Umbilical cord (tissue), 2 donors: ENCODE results near the gene ME2. TPM values are rescaled to one million over a fixed set of nuclear protein-coding genes. Genes with fewer than 3 reads are reported as not detected.
A peak's percentile ranks its signal among the peaks of the same experiment; 100 is the strongest.
"Not testable (repeated sequence)": the region's sequence is repeated elsewhere in the genome, so short reads cannot be mapped to it uniquely, and the experiment has no call there.

Experiments
- DNase-seq: peaks from one replicate; pipeline ENCODE4 v3.0.0-alpha.2; 2015; ENCODE audit warnings: low spot score
- total RNA-seq: library from RNA; depleted of rRNA; stranded (reverse); fragments of >200 nt; gene quantifications from one replicate; pipeline ENCODE4 v1.2.3, GENCODE V29; 2014; ENCODE audit warnings: low replicate concordance; ENCODE audit not compliant: insufficient read depth

The ME2 gene
- total RNA-seq, 1 donor from 2014 or later = 52.0 TPM

DNA sequence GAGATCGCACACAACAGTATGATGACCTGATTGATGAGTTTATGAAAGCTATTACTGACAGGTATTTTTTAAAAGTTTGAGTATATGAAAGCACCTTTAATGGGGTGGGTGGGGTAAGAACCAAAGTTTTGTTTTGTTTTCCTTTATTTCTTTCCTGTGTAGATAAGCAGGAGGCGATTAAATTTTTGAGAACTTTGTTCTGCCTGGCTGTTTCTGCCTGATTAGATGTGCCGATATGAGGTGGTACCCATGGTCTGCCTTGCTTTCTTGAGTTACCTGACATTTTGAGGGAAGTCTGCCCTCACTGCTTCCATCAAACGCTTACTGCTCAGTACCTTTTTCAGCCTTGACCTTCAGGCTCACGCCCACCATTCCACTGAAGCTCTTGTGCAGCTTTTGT, 39.2 kb downstream of the ME2 start:
- no peak for DNase-seq

- DNase-seq = no peak
Observed at GRCh38 chr18:50924372-50924771, 45.5 kb downstream of the ME2 start.

DNA sequence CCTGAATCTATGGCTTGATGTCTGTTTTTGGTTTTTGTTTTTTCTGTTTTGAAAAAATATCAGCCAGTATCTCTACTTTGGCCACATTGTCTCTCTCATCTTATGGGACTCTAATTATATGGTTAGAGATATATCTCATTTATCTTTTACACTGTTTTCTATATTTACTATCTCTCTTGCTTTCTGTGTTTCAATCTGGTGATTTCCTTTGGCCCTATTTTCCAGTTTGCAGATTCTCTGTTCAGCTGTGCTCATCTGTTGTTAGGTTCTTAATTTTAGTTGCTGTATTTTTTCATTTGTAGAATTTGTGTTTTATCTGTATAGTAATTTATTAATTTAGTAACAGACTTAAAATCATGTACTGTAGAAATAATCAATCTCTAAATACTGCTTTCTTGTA, 47.6 kb downstream of the ME2 start:
- no peak for DNase-seq

DNA sequence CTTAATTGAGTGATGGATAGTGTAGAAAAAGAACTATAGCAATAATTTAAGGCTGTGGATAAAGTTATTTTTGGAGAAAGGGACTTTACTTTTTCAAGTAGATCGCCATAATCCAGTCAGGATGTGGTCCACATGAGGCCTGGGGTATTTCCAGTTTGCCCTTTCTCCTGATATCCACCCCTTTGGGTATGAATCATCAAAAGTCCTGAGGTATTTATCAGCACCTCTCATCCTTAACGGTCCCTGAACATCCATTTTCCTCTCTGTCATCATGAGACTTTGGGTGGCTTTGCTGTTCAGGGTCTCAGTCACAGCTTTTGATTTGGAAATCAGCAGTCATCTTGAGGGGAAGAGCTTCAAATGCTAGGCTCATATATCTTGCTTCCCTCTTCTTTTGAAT, 49.6 kb downstream of the ME2 start:
- DNase-seq = no peak

- DNase-seq = no peak
Observed at GRCh38 chr18:50933684-50934083, 54.8 kb downstream of the ME2 start.

- DNase-seq = no peak
Observed at GRCh38 chr18:50934545-50935211, 55.8 kb downstream of the ME2 start.

GRCh38 chr18:50935493-50936191, 56.7 kb downstream of the ME2 start:
- DNase-seq = no peak

- DNase-seq = no peak
Observed at GRCh38 chr18:50937183-50937582, 58.3 kb downstream of the ME2 start.

GRCh38 chr18:50938912-50939311, 60.0 kb downstream of the ME2 start:
- no peak for DNase-seq

DNA sequence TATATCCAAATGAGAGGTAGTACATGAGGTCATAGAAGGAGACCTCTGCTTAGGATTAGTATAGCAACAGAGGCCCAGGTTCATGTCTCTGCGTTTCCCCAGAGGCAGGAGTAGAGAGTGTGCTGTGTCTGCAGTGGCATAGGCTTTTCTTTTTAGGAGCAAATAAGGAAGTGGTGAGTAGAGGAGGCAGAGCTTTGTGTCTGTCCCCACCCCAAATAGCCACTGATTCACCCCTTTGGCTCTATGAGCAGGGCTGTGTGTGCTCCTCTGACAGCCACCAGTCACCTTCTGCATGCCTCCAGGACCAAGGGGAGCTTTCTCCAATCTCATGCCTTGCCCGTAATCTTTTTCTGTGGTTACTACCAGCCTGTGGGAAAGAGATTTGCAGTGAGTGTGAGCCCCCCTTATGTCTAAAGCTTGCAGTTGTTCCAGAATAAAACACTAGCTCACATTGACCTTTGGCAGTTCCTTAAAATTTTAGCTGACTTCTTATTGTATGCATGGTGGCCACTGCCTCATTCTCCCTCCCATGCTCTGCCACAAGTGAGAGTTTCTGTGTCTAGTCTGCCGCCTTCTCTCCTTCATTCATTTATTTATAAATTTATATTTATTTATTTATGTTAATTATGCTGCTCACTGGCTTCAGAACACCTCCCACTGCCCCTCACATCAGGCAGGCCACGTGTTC, 65.5 kb downstream of the ME2 start:
- peak; percentile 5 for DNase-seq

DNA sequence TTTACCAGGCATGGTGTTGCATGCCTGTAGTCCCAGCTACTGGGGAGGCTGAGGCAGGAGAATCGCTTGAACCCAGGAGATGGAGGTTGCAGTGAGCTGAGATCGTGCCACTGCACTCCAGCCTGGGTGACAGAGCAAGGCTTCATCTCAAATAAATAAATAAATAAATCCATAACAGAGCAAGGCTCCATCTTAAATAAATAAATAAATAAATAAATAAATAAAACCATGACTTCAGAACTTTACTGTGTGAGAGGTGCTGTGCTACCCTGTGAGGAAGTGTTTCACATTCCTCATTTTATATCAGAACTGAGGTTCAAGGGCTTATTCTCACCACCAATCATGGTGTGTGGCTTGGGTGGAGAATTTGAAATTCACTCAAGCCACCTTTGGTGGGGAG, 67.0 kb downstream of the ME2 start:
- not testable (repeated sequence) for DNase-seq

DNA sequence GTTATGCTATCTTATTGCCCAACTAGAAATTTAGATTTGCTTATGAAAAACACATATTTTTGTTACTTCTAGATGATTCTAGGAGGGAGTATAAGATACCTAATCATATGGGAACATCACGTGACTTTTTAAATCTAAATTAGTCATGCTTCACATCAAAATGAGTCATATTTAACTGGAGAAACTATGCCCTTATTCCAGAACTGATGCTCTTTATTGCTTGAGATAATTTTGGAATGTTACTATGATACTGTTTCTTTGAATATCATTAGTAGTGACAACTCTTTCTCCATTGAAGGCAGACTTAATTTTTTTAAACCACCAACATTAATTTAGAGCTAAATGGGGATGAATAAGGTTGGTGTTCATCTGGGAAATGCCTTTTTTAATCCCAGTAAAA, 69.0 kb downstream of the ME2 start:
- peak; percentile 7 for DNase-seq

- DNase-seq = no peak
Observed at GRCh38 chr18:50949185-50949584, 70.3 kb downstream of the ME2 start.

DNA sequence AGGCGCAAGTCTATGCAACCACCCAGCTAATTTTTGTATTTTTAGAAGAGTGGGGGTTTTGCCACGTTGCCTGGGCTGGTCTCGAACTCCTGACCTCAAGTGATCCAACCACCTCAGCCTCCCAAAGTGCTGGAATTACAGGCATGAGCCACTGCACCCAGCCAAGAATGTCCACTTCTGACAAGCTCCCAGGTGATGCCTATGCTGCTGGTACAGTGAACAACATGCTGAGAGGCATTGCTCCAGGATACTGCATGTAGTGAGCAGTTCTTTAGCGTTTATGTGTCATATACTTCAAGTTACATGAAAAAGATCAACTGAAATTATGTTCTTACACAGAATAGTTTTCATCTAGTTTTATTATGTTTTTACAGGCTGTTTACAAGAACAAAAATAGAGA, 71.7 kb downstream of the ME2 start:
- DNase-seq = no peak

DNA sequence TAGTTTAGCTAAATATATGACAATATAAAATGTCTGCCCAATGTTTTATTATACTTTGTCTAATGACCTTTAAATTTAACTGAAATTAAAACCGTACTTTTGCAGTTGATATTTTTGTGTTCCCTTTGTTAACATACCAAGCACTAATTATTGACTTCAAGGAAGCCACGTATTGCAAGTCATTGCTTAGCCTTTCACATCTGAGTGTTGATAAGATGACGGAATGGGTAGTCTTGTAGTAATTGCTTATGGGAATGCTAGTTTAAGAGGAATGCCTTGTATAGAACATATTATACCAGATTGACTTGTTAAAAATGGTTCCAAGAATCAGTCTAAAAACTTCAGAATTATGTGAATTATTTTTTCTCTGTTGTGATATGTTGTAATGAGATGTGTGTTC, 74.9 kb downstream of the ME2 start:
- no peak for DNase-seq

- no peak for DNase-seq
Observed at GRCh38 chr18:50955253-50955652, 76.3 kb downstream of the ME2 start.

GRCh38 chr18:50956116-50956515, 77.2 kb downstream of the ME2 start:
- DNase-seq = no peak

DNA sequence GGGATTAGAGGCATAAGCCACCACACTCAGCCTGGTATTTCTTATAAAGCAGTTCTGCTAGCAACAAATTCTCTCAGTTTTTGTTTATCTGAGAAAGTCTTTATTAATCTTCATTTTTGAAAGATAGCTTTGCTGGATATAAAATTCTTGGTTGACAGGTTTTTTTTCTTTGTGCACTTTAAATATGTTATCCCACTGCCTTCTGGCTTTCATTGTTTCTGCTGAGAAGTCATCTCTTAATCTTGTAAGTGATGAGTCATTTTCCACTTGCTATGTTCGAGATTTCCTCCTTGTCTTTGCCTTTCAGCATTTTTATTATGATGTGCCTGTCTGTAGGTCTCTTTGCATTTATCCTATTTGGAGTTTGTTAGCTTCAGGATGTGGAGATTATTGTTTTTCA, 83.1 kb downstream of the ME2 start:
- no peak for DNase-seq

GRCh38 chr18:50967714-50968661, 89.1 kb downstream of the ME2 start, which contains the start of gene ELAC1:
TSS of gene ELAC1 (plus strand) at chr18:50968040. CDS start at chr18:50974405, 6,365 bp downstream.
- peak; percentile 80 for DNase-seq

- DNase-seq = no peak
Observed at GRCh38 chr18:50969448-50969847, 90.5 kb downstream of the ME2 start.

- no peak for DNase-seq
Observed at GRCh38 chr18:50970006-50970405, 91.1 kb downstream of the ME2 start.

DNA sequence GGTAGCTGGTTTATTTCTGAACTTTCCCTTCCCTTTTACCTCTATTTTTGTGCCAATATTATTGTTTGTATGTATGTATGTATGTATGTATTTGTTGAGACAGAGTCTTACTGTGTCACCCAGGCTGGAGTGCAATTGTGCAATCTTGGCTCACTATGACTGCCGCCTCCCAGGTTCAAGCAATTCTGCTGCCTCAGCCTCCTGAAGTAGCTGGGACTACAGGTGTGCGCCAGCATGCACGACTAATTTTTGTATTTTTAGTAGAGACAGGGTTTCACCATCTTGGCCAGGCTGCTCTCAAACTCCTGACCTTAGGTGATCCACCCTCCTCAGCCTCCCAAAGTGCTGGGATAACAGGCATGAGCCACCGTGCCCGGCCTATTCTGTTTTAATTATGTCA, 93.5 kb downstream of the ME2 start:
- not testable (repeated sequence) for DNase-seq
